ENCODE results near the gene TRPC6.

Gene TRPC6

DNA sequence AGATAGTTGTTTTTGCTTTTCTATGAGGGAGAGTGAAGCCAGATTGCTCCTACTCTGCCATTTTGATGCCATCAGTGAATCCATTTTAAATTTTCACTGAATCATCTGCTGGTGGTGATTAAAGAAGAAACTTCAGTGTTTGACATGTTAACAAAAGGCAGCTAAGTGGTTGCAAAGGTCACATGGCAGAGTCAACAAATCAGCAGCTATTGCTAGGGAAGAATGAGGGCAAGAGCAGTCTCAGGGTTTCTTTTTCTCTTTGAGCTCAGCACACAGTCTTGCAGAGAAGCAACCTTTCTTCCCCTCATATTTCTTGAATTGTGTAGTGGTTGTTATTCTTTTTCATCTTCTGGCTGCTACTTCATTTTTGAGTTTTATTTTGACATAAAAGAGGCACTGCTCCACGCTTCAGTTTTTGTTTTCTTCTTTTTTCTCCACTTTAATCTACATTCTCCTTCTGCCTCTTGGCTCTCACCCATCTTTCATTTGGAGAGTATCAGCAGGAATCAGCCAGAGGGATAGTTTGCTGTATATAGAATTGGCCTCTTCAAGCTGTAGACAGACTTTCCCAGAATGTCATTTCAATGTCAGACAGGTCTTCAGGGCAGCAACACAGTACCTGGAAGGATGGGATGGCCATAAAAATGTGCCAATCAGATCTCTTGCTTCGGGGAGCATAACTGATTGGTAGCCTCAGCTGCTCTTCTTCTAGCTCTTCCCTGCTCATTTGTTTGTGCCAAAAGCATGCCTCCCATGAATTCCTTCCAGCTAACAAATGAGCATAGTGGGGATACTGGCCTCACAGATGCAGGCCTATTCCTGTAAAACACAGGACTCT lies 153.9 kb downstream of the TRPC6 start:
- H3K36me3 ChIP-seq (ENCODE audit: insufficient read depth, low read length): no peaks in the 10 kb centered on the region
- no peak overlapping the region for H3K4me2 ChIP-seq (ENCODE audit: low read length)
- no peaks in the 10 kb centered on the region for H3K27me3 ChIP-seq (ENCODE audit: insufficient read depth, low read length)
- no peak overlapping the region for H3K9ac ChIP-seq (ENCODE audit: low read length)
- H3K4me1 ChIP-seq (ENCODE audit: insufficient read depth, low read length, severe bottlenecking): no peaks in the 10 kb centered on the region
- no peaks in the 10 kb centered on the region for H3K79me2 ChIP-seq (ENCODE audit: insufficient read depth, low read length)
- TF ChIP-seq EZH2 (IDR thresholded peaks at IDR 0.05; ENCODE audit: borderline replicate concordance, low read length): no peak
- TF ChIP-seq, protein P1, sequence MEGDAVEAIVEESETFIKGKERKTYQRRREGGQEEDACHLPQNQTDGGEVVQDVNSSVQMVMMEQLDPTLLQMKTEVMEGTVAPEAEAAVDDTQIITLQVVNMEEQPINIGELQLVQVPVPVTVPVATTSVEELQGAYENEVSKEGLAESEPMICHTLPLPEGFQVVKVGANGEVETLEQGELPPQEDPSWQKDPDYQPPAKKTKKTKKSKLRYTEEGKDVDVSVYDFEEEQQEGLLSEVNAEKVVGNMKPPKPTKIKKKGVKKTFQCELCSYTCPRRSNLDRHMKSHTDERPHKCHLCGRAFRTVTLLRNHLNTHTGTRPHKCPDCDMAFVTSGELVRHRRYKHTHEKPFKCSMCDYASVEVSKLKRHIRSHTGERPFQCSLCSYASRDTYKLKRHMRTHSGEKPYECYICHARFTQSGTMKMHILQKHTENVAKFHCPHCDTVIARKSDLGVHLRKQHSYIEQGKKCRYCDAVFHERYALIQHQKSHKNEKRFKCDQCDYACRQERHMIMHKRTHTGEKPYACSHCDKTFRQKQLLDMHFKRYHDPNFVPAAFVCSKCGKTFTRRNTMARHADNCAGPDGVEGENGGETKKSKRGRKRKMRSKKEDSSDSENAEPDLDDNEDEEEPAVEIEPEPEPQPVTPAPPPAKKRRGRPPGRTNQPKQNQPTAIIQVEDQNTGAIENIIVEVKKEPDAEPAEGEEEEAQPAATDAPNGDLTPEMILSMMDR (IDR thresholded peaks at IDR 0.05; ENCODE audit: low read length): no peak
- H3K9me3 ChIP-seq (ENCODE audit: low read length): no peaks in the 10 kb centered on the region
- H3K27ac ChIP-seq (ENCODE audit: low read depth, low read length, poor library complexity, severe bottlenecking): no peak overlapping the region
- H3F3A ChIP-seq (ENCODE audit: insufficient read depth, low read length): no peaks in the 10 kb centered on the region
- H2AFZ ChIP-seq (ENCODE audit: low read length): no peak overlapping the region
- no peaks in the 10 kb centered on the region for H4K20me1 ChIP-seq (ENCODE audit: insufficient read depth, low read length)
- no peak overlapping the region for H3K4me3 ChIP-seq (ENCODE audit: low read depth, low read length, poor library complexity, severe bottlenecking)
- H3K9me2 ChIP-seq (ENCODE audit: low read depth, low read length): no peaks in the 10 kb centered on the region

- Histone ChIP-seq H3K9me3 (ENCODE audit: low read length) (no peaks in the 10 kb centered on the region), H3K9ac (ENCODE audit: low read length) (no peak overlapping the region), H3K4me1 (ENCODE audit: insufficient read depth, low read length, severe bottlenecking) (no peaks in the 10 kb centered on the region), H3K27me3 (ENCODE audit: insufficient read depth, low read length) (no peaks in the 10 kb centered on the region), H3K79me2 (ENCODE audit: insufficient read depth, low read length) (no peaks in the 10 kb centered on the region), H3K36me3 (ENCODE audit: insufficient read depth, low read length) (no peaks in the 10 kb centered on the region), H4K20me1 (ENCODE audit: insufficient read depth, low read length) (no peaks in the 10 kb centered on the region), H3K9me2 (ENCODE audit: low read depth, low read length) (no peaks in the 10 kb centered on the region), H2AFZ (ENCODE audit: low read length) (no peak overlapping the region), H3F3A (ENCODE audit: insufficient read depth, low read length) (no peaks in the 10 kb centered on the region), H3K27ac (ENCODE audit: low read depth, low read length, poor library complexity, severe bottlenecking) (no peak overlapping the region), H3K4me3 (ENCODE audit: low read depth, low read length, poor library complexity, severe bottlenecking) (no peak overlapping the region), H3K4me2 (ENCODE audit: low read length) (no peak overlapping the region)
- TF ChIP-seq EZH2 (IDR thresholded peaks at IDR 0.05; ENCODE audit: borderline replicate concordance, low read length): no peak
- TF ChIP-seq, protein P1 (IDR thresholded peaks at IDR 0.05; ENCODE audit: low read length): peak; percentile 58
Measured at GRCh38 chr11:101428918-101429317, 154.9 kb downstream of the TRPC6 start.

- no peak for TF ChIP-seq EZH2 (IDR thresholded peaks at IDR 0.05; ENCODE audit: borderline replicate concordance, low read length)
- TF ChIP-seq, protein P1 (IDR thresholded peaks at IDR 0.05; ENCODE audit: low read length): no peak
- no peak overlapping the region for H3K9ac ChIP-seq (ENCODE audit: low read length)
- no peaks in the 10 kb centered on the region for H3K4me1 ChIP-seq (ENCODE audit: insufficient read depth, low read length, severe bottlenecking)
- no peak overlapping the region for H3K4me3 ChIP-seq (ENCODE audit: low read depth, low read length, poor library complexity, severe bottlenecking)
- H3K9me3 ChIP-seq (ENCODE audit: low read length): no peaks in the 10 kb centered on the region
- no peaks in the 10 kb centered on the region for H3K27me3 ChIP-seq (ENCODE audit: insufficient read depth, low read length)
- no peak overlapping the region for H2AFZ ChIP-seq (ENCODE audit: low read length)
- no peaks in the 10 kb centered on the region for H3F3A ChIP-seq (ENCODE audit: insufficient read depth, low read length)
- H3K79me2 ChIP-seq (ENCODE audit: insufficient read depth, low read length): no peaks in the 10 kb centered on the region
- H3K27ac ChIP-seq (ENCODE audit: low read depth, low read length, poor library complexity, severe bottlenecking): no peak overlapping the region
- H3K4me2 ChIP-seq (ENCODE audit: low read length): no peak overlapping the region
- no peaks in the 10 kb centered on the region for H3K36me3 ChIP-seq (ENCODE audit: insufficient read depth, low read length)
- H4K20me1 ChIP-seq (ENCODE audit: insufficient read depth, low read length): no peaks in the 10 kb centered on the region
- H3K9me2 ChIP-seq (ENCODE audit: low read depth, low read length): no peaks in the 10 kb centered on the region
Measured at GRCh38 chr11:101407324-101407723, 176.5 kb downstream of the TRPC6 start.

Measured in OCI-LY1 (cell line).